ENCODE measurements around the gene TRIM68. TPM values are rescaled to one million over a fixed set of nuclear protein-coding genes. Genes with fewer than 3 reads are reported as not detected.

The TRIM68 gene
- polyA plus RNA-seq, 1 donor (not counting 4 experiments of a cell fraction or from before 2014, with no cell fraction given) = 6.5 TPM

DNA sequence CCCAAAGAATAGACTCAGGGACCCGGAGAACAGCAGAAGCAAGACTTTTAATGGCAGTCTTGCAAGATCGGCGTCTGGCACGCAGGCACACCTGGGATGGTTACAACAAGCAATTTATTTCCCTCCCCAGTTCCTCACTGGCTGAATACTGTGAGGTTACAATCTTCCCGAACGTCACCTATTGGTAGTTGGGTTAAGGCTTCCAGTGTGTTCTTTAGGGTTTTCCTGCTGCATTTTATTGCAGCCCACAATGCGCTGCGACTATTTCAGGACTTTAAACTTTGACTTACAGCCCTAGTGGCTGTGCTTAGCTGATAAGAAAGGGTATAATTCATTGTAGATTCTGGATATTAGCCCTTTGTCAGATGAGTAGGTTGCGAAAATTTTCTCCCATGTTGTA is 11.5 kb upstream of the TRIM68 start:
- dilution Hi-C loops (cut with MboI; ENCODE audit: extremely low pct_ligation_motif_present, low sequenced_read_pairs) = no loop called here
- no peak for FAIRE-seq
- TF ChIP-seq, protein P1, sequence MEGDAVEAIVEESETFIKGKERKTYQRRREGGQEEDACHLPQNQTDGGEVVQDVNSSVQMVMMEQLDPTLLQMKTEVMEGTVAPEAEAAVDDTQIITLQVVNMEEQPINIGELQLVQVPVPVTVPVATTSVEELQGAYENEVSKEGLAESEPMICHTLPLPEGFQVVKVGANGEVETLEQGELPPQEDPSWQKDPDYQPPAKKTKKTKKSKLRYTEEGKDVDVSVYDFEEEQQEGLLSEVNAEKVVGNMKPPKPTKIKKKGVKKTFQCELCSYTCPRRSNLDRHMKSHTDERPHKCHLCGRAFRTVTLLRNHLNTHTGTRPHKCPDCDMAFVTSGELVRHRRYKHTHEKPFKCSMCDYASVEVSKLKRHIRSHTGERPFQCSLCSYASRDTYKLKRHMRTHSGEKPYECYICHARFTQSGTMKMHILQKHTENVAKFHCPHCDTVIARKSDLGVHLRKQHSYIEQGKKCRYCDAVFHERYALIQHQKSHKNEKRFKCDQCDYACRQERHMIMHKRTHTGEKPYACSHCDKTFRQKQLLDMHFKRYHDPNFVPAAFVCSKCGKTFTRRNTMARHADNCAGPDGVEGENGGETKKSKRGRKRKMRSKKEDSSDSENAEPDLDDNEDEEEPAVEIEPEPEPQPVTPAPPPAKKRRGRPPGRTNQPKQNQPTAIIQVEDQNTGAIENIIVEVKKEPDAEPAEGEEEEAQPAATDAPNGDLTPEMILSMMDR (optimal IDR thresholded peaks at IDR 0.05 in 1 of 3, IDR thresholded peaks at IDR 0.05 in 1 of 3, conservative IDR thresholded peaks at IDR 0.05 in 1 of 3; ENCODE audit: extremely low read depth in 1 of 3, insufficient read depth in 2 of 3, low read length in 3 of 3) = no peak
- no peak for TF ChIP-seq EZH2 (IDR thresholded peaks at IDR 0.05; ENCODE audit: low read length)

GRCh38 chr11:4615856-4616444 is 7.9 kb upstream of the TRIM68 start:
- Histone ChIP-seq H3K9me1 (ENCODE audit: control insufficient read depth, extremely low read depth, insufficient read depth, low read length) (no peaks in the 10 kb centered on the region), H3K36me3 (ENCODE audit: control insufficient read depth in 2 of 2, extremely low read depth in 1 of 2, insufficient read depth in 2 of 2, low read length in 2 of 2) (no peaks in the 10 kb centered on the region), H3K4me3 (ENCODE audit: control insufficient read depth in 2 of 3, extremely low read depth in 1 of 3, insufficient read depth in 2 of 3, low read depth in 1 of 3, low read length in 3 of 3) (no peak overlapping the region), H3K4me2 (ENCODE audit: control insufficient read depth, extremely low read depth, insufficient read depth, low read depth, low read length) (no peak overlapping the region), H2AFZ (ENCODE audit: control insufficient read depth, low read length) (no peak overlapping the region), H3K9me3 (ENCODE audit: control insufficient read depth, low read depth, low read length) (no peaks in the 10 kb centered on the region), H4K20me1 (ENCODE audit: control insufficient read depth, extremely low read depth, insufficient read depth, low read length) (no peaks in the 10 kb centered on the region), H3K4me1 (ENCODE audit: control insufficient read depth, extremely low read depth, insufficient read depth, low read length) (no peaks in the 10 kb centered on the region), H3K27me3 (ENCODE audit: control insufficient read depth, extremely low read depth, insufficient read depth, low read length) (peaks cover 3% of the 10 kb centered on the region), H3K9ac (ENCODE audit: control insufficient read depth, extremely low read depth, insufficient read depth, low read length) (no peak overlapping the region), H3K27ac (ENCODE audit: control insufficient read depth, insufficient read depth, low read length) (no peak overlapping the region), H3K79me2 (ENCODE audit: control insufficient read depth, insufficient read depth, low read length) (no peaks in the 10 kb centered on the region)
- no peak for TF ChIP-seq EZH2 (IDR thresholded peaks at IDR 0.05; ENCODE audit: low read length)
- TF ChIP-seq, protein P1 (optimal IDR thresholded peaks at IDR 0.05 in 1 of 3, IDR thresholded peaks at IDR 0.05 in 1 of 3, conservative IDR thresholded peaks at IDR 0.05 in 1 of 3; ENCODE audit: extremely low read depth in 1 of 3, insufficient read depth in 2 of 3, low read length in 3 of 3) = no peak
- FAIRE-seq (no peak), DNase-seq (ENCODE audit: low read depth, low spot score) (no peak)
- dilution Hi-C loops (cut with MboI; ENCODE audit: extremely low pct_ligation_motif_present, low sequenced_read_pairs) = no loop called here

More for the DNA sequence above, 11.5 kb upstream of the TRIM68 start:
- H3K4me2 ChIP-seq (ENCODE audit: control insufficient read depth, extremely low read depth, insufficient read depth, low read depth, low read length) = no peak overlapping the region
- no peaks in the 10 kb centered on the region for H3K9me3 ChIP-seq (ENCODE audit: control insufficient read depth, low read depth, low read length)
- no peaks in the 10 kb centered on the region for H3K4me1 ChIP-seq (ENCODE audit: control insufficient read depth, extremely low read depth, insufficient read depth, low read length)
- H3K79me2 ChIP-seq (ENCODE audit: control insufficient read depth, insufficient read depth, low read length) = no peaks in the 10 kb centered on the region
- no peak overlapping the region for H3K4me3 ChIP-seq (ENCODE audit: control insufficient read depth in 2 of 3, extremely low read depth in 1 of 3, insufficient read depth in 2 of 3, low read depth in 1 of 3, low read length in 3 of 3)
- no peaks in the 10 kb centered on the region for H3K9me1 ChIP-seq (ENCODE audit: control insufficient read depth, extremely low read depth, insufficient read depth, low read length)
- H4K20me1 ChIP-seq (ENCODE audit: control insufficient read depth, extremely low read depth, insufficient read depth, low read length) = no peaks in the 10 kb centered on the region
- DNase-seq (ENCODE audit: low read depth, low spot score) = no peak
- H3K27me3 ChIP-seq (ENCODE audit: control insufficient read depth, extremely low read depth, insufficient read depth, low read length) = peaks cover 3% of the 10 kb centered on the region
- no peaks in the 10 kb centered on the region for H3K36me3 ChIP-seq (ENCODE audit: control insufficient read depth in 2 of 2, extremely low read depth in 1 of 2, insufficient read depth in 2 of 2, low read length in 2 of 2)
- no peak overlapping the region for H3K9ac ChIP-seq (ENCODE audit: control insufficient read depth, extremely low read depth, insufficient read depth, low read length)
- no peak overlapping the region for H2AFZ ChIP-seq (ENCODE audit: control insufficient read depth, low read length)
- no peak overlapping the region for H3K27ac ChIP-seq (ENCODE audit: control insufficient read depth, insufficient read depth, low read length)
